GM18909 (cell line): ENCODE results near the gene ALAS1.
A peak's percentile ranks its signal among the peaks of the same experiment; 100 is the strongest.

ENCODE experiments used
- ATAC-seq: cut with Tn5 transposase; IDR thresholded peaks from one replicate; pipeline ENCODE4 v1.9.1; 2021; ENCODE audit warnings: mild to moderate bottlenecking; ENCODE audit not compliant: unreplicated experiment, poor library complexity

The ALAS1 gene

GRCh38 chr3:52218937-52219650 lies 21.1 kb downstream of the ALAS1 start:
- no peak for ATAC-seq

- no peak for ATAC-seq
Measured at GRCh38 chr3:52220380-52221026, 22.5 kb downstream of the ALAS1 start.

- ATAC-seq, result no peak
Measured at GRCh38 chr3:52221141-52221562, 23.2 kb downstream of the ALAS1 start.

GRCh38 chr3:52221563-52222318 lies 23.8 kb downstream of the ALAS1 start:
- no peak for ATAC-seq

- ATAC-seq, result no peak
Measured at GRCh38 chr3:52222319-52223221, 24.6 kb downstream of the ALAS1 start.

- ATAC-seq, result no peak
Measured at GRCh38 chr3:52223449-52224408, 25.8 kb downstream of the ALAS1 start.

GRCh38 chr3:52225452-52226228 lies 27.7 kb downstream of the ALAS1 start, which contains the start of gene TLR9:
TSS of gene TLR9 (minus strand) at chr3:52225645. CDS start at chr3:52225529, 116 bp downstream.
- ATAC-seq, result peak; percentile 86

GRCh38 chr3:52226229-52226817 lies 28.4 kb downstream of the ALAS1 start:
- ATAC-seq, result no peak

- ATAC-seq, result no peak
Measured at GRCh38 chr3:52227117-52227516, 29.2 kb downstream of the ALAS1 start.

GRCh38 chr3:52227766-52228165 lies 29.8 kb downstream of the ALAS1 start:
- no peak for ATAC-seq

- no peak for ATAC-seq
Measured at GRCh38 chr3:52228266-52228665, 30.3 kb downstream of the ALAS1 start.

GRCh38 chr3:52228751-52229291 lies 30.9 kb downstream of the ALAS1 start:
- no peak for ATAC-seq

GRCh38 chr3:52229656-52230055 lies 31.7 kb downstream of the ALAS1 start:
- no peak for ATAC-seq

GRCh38 chr3:52230461-52230860 lies 32.5 kb downstream of the ALAS1 start:
- ATAC-seq, result no peak

- no peak for ATAC-seq
Measured at GRCh38 chr3:52230889-52231499, 33.0 kb downstream of the ALAS1 start.

GRCh38 chr3:52231502-52232278 lies 33.7 kb downstream of the ALAS1 start:
- peak; percentile 61 for ATAC-seq
